Spleen (tissue), 11 donors: ENCODE measurements around the gene USE1. TPM values are rescaled to one million over a fixed set of nuclear protein-coding genes. Genes with fewer than 3 reads are reported as not detected.
"Not testable (repeated sequence)": the region's sequence is repeated elsewhere in the genome, so short reads cannot be mapped to it uniquely, and the experiment has no call there.

ENCODE experiments used
- DNase-seq: peaks from one replicate; pipeline ENCODE4 v3.0.0-alpha.2; 2020
- H3K27ac ChIP-seq, 8 donors: fragments of 200-600 bp; sonication (generic) in 7 of 8; 1 replicate in 4 of 8; 2 replicates in 4 of 8; pipeline versions ENCODE4 v1.5.0 to v1.8.0; 2016 to 2021; ENCODE audit warnings: inconsistent platforms in 4 of 8, mild to moderate bottlenecking in 4 of 8, moderate library complexity in 1 of 8
- H3K27me3 ChIP-seq, 7 donors: fragments of 200-600 bp; sonication (generic) in 6 of 7; replicated peaks in 1 of 7; 1 replicate in 4 of 7; 2 replicates in 3 of 7; pipeline versions ENCODE4 v1.5.0 to v1.8.0; 2016 to 2021; ENCODE audit warnings: inconsistent platforms in 3 of 7, mild to moderate bottlenecking in 1 of 7
- H3K36me3 ChIP-seq, 6 donors: fragments of 200-600 bp; sonication (generic) in 5 of 6; 1 replicate in 4 of 6; 2 replicates in 2 of 6; pipeline versions ENCODE4 v1.5.0 to v1.8.0; 2016 to 2021; ENCODE audit warnings: inconsistent platforms in 2 of 6
- H3K4me1 ChIP-seq, 6 donors: fragments of 200-600 bp; sonication (generic) in 5 of 6; 1 replicate in 3 of 6; 2 replicates in 3 of 6; pipeline versions ENCODE4 v1.5.0 to v1.8.0; 2016 to 2021; ENCODE audit warnings: inconsistent platforms in 3 of 6
- H3K4me3 ChIP-seq, 8 donors: fragments of 200-600 bp; sonication (generic) in 7 of 8; 1 replicate in 4 of 8; 2 replicates in 4 of 8; pipeline versions ENCODE4 v1.5.0 to v1.8.0; 2016 to 2021; ENCODE audit warnings: inconsistent platforms in 4 of 8, mild to moderate bottlenecking in 4 of 8, moderate library complexity in 2 of 8
- H3K9me3 ChIP-seq, 8 donors: fragments of 200-600 bp; sonication (generic) in 7 of 8; 1 replicate in 4 of 8; 2 replicates in 4 of 8; pipeline versions ENCODE4 v1.5.0 to v1.8.0; 2016 to 2021; ENCODE audit warnings: inconsistent platforms in 4 of 8
- POLR2A ChIP-seq, 3 donors: fragments of 450-650 bp; IDR thresholded peaks; one replicate each; pipeline ENCODE4 v1.5.1; 2017; ENCODE audit warnings: antibody characterized with exemption in 3 of 3, mild to moderate bottlenecking in 1 of 3
- POLR2AphosphoS5 ChIP-seq, 3 donors: sonication (generic); formaldehyde crosslinking; IDR thresholded peaks; one replicate each; pipeline ENCODE4 v1.5.1; 2017; ENCODE audit warnings: antibody characterized with exemption in 3 of 3
- WGBS, 5 donors: extraction: QIAGEN DNeasy Blood & Tissue Kit in 3 of 5; methylation state at CpG; one replicate each; pipeline versions ENCODE4 v1.1.5 to v1.1.7; 2013 to 2018; 5-methylcytosine and 5-hydroxymethylcytosine counted together
- intact Hi-C: fragments of 100-400 bp; cut with DNase I; formaldehyde crosslinking; loops from one replicate; pipeline ENCODE4 v1.15.0; 2023; ENCODE audit warnings: low total_unique reads
- polyA plus RNA-seq, 3 donors: library from polyadenylated mRNA; stranded (reverse); fragments of 200-250 nt; gene quantifications; one replicate each; pipeline ENCODE4 v1.2.1, GENCODE V29; 2013
- total RNA-seq, 7 donors: library from RNA; depleted of rRNA in 3 of 7; stranded (reverse); fragments of >200 nt in 3 of 7; fragmentation: NEBNext Ultra II Directional in 4 of 7; extraction: Animal tissue kit (Norgen Biotek cat#: 25700) in 4 of 7; gene quantifications; one replicate each; pipeline versions ENCODE4 v1.1.0 to v1.2.1, GENCODE V29; 2016 to 2021
- TF ChIP-seq, protein P1 (sequence below), 11 experiments: fragments of 200-600 bp in 7 of 11; fragments of 450-650 bp in 4 of 11; sonication (generic) in 4 of 11; IDR thresholded peaks in 8 of 11; conservative IDR thresholded peaks in 3 of 11; 1 replicate in 7 of 11; 2 replicates in 4 of 11; pipeline versions ENCODE4 v1.4.0 to v1.8.0; 2016 to 2021; ENCODE audit warnings: antibody characterized with exemption in 11 of 11, inconsistent platforms in 4 of 11, mild to moderate bottlenecking in 1 of 11
- donor health status: healthy with polysubstance abuse.
- donor health status: DM: no; HTN: no; CAD: no; lungs with moderate emphysema.
- donor health status: DM: no; HTN: no; CAD: no.
- donor health status: Bipolar disorder and iron deficiency.
- donor health status: healthy.
- donor health status: DM: no; HTN: no; CAD: no.
- donor health status: DM: yes; HTN: yes; CAD: no.

The USE1 gene
- total and polyA plus RNA-seq, 10 donors, result 17.2 to 74.4 (median 28.6) TPM

DNA sequence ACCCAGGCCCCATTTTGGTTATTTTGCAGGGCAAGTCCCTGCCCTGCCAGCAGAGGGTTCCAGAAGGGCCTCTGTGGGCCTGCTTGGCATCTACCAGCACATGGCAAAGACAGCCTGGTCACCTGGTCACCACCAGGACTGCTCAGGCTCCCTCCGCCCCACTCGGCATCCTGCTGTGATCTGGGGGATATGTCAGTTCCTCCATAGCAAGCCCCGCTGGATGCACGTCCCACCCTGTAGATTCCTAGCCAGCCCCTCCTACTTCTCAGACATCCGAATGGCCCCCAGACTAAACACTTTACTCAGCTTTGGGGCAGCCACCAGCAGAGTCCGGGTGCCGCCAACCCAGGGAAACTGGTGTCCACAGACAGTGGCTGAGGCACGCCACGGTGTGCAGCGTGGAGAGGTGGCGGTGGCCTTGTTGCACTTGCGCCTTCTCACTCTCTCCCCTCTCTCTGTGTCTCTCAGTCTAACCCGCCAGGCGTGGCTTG is 31.8 kb upstream of the USE1 start:
- Histone ChIP-seq H3K4me3 (peak overlapping the region in 5 of 8 donors; percentile 16 to 52 (median 20)), H3K9me3 (no peaks in the 10 kb centered on the region), H3K4me1 (peaks cover 0 to 42% (median 27%) of the 10 kb centered on the region in 6 donors), H3K36me3 (peaks cover 0 to 100% (median 76%) of the 10 kb centered on the region in 6 donors), H3K27me3 (no peaks in the 10 kb centered on the region), H3K27ac (peak overlapping the region; percentile 71 to 86 (median 81))
- TF ChIP-seq, protein P1, sequence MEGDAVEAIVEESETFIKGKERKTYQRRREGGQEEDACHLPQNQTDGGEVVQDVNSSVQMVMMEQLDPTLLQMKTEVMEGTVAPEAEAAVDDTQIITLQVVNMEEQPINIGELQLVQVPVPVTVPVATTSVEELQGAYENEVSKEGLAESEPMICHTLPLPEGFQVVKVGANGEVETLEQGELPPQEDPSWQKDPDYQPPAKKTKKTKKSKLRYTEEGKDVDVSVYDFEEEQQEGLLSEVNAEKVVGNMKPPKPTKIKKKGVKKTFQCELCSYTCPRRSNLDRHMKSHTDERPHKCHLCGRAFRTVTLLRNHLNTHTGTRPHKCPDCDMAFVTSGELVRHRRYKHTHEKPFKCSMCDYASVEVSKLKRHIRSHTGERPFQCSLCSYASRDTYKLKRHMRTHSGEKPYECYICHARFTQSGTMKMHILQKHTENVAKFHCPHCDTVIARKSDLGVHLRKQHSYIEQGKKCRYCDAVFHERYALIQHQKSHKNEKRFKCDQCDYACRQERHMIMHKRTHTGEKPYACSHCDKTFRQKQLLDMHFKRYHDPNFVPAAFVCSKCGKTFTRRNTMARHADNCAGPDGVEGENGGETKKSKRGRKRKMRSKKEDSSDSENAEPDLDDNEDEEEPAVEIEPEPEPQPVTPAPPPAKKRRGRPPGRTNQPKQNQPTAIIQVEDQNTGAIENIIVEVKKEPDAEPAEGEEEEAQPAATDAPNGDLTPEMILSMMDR (IDR thresholded peaks at IDR 0.05 in 8 of 11, conservative IDR thresholded peaks at IDR 0.05 in 3 of 11), result no peak
- TF ChIP-seq POLR2A (IDR thresholded peaks at IDR 0.05), result no peak
- peak in 1 of 3 donors; percentile 60 for TF ChIP-seq POLR2AphosphoS5 (IDR thresholded peaks at IDR 0.05)
- DNase-seq, result peak; percentile 85
- 26 to 48% (median 38%) methylated on average over 14 of the region's 14 CpGs for WGBS, 5 donors
- intact Hi-C loops, result no loop called here

DNA sequence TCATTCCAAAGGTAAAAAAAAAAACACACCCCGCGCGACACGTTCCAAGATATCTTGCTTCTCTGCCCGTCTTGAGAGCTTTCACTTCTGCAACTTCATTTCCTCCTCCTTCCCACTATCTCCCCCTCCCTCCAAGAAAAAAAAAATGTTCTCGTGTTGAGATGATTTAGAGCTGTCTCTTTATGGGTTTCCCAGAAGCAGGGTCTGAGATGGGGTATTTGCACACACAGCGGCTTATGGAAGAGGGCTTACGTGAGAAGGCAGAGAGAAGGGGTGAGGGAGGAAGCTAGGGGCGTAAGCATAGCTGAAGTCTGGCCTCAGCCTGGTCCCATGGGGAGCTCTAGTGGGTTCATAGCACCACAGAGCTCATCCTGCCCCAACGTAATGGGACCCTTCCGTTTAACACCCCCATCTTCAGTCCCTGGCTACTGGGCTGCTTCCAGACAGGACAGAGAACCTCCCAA is 31.3 kb upstream of the USE1 start:
- H3K27ac ChIP-seq, result peak overlapping the region; percentile 71 to 86 (median 81)
- intact Hi-C loops, result no loop called here
- no peaks in the 10 kb centered on the region for H3K27me3 ChIP-seq
- peaks cover 0 to 100% (median 77%) of the 10 kb centered on the region in 6 donors for H3K36me3 ChIP-seq
- no peak for TF ChIP-seq POLR2AphosphoS5 (IDR thresholded peaks at IDR 0.05)
- TF ChIP-seq POLR2A (IDR thresholded peaks at IDR 0.05), result no peak
- TF ChIP-seq, protein P1 (IDR thresholded peaks at IDR 0.05 in 8 of 11, conservative IDR thresholded peaks at IDR 0.05 in 3 of 11), result no peak
- H3K9me3 ChIP-seq, result no peaks in the 10 kb centered on the region
- peak overlapping the region in 5 of 8 donors; percentile 16 to 52 (median 20) for H3K4me3 ChIP-seq
- 15 to 32% (median 30%) methylated on average over 9 to 11 of the region's 11 CpGs for WGBS, 5 donors
- no peak for DNase-seq
- peaks cover 0 to 42% (median 27%) of the 10 kb centered on the region in 6 donors for H3K4me1 ChIP-seq

DNA sequence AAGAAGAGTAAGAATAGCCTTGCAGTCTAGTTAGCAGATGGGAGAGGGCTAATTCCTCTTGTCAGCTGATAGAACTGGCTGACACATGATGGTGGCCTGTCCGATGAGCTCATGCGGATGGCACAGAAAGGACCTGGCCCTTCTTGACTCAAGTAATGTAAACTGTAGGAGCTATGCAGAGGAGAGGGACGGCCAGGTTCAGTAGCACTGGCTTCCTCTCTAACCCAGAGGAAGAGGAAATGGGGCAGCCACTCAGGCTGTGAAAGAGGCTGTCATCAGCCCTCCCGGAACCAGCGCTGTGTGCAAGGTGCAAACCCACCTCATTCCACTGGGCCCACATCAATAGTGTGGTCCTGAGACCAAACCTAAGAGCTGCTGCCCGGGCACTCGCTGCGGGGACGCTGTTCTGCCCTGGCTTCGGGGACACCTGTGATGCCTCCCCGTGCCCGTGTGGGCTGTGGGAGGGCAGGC is 30.8 kb upstream of the USE1 start:
- Histone ChIP-seq H3K4me1 (peaks cover 0 to 42% (median 27%) of the 10 kb centered on the region in 6 donors), H3K9me3 (no peaks in the 10 kb centered on the region), H3K27me3 (no peaks in the 10 kb centered on the region), H3K4me3 (peak overlapping the region in 5 of 8 donors; percentile 16 to 52 (median 20)), H3K36me3 (peaks cover 0 to 100% (median 79%) of the 10 kb centered on the region in 6 donors), H3K27ac (peak overlapping the region; percentile 71 to 86 (median 81))
- peak; percentile 89 for DNase-seq
- WGBS, 5 donors, result 42 to 73% (median 54%) methylated on average over 11 to 12 of the region's 12 CpGs
- intact Hi-C loops, result no loop called here
- TF ChIP-seq, protein P1 (IDR thresholded peaks at IDR 0.05 in 8 of 11, conservative IDR thresholded peaks at IDR 0.05 in 3 of 11), result no peak
- TF ChIP-seq POLR2AphosphoS5 (IDR thresholded peaks at IDR 0.05) (peak; percentile 38 to 69 (median 50)), POLR2A (IDR thresholded peaks at IDR 0.05) (no peak)

DNA sequence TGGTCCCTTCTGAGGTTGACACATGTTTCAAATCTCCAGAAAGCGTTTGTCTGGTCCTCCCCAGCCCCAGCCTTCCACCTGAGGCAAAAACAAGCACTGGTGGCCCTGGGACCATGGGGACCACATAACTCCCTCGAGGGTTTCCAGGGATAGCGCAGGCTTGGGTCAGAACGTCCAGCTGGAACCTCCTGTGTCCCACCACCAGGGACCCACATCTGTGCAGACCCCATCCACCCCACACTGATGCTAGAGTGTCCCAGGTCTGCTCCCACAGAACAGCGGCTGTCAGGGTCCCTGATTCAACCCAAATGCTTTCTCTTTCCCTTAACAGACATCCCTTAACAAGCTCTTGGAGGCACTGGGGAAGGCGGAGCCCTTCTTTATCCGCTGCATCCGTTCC is 29.6 kb upstream of the USE1 start:
- WGBS, 5 donors, result 84 to 93% (median 91%) methylated on average over 4 to 8 of the region's 8 CpGs
- intact Hi-C loops, result no loop called here

DNA sequence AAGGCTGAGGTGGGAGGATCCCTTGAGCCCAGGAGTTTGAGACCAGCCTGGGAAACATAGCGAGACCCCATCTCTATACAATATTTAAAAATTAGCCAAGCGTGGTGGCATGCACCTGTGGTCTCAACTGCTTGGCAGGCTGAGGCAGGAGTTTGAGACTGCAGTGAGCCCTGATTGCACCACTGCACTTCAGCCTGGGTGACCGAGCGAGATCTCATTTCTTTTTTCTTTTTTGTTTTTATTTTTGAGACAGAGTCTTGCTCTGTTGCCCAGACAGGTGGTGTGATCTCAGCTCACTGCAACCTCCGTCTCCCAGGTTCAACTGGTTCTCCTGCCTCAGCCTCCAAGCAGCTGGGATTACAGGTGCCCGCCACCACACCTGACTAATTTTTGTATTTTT is 23.4 kb upstream of the USE1 start:
- DNase-seq, H3K27me3 ChIP-seq, intact Hi-C loops, H3K9me3 ChIP-seq, H3K27ac ChIP-seq, H3K4me1 ChIP-seq, H3K4me3 ChIP-seq: not testable (repeated sequence)
- 66 to 88% (median 79%) methylated on average over 6 of the region's 6 CpGs for WGBS, 5 donors
- H3K36me3 ChIP-seq, result peaks cover 15 to 100% (median 94%) of the 10 kb centered on the region in 6 donors

More for the DNA sequence above, 29.6 kb upstream of the USE1 start:
- no peaks in the 10 kb centered on the region for H3K9me3 ChIP-seq
- peaks cover 0 to 42% (median 27%) of the 10 kb centered on the region in 6 donors for H3K4me1 ChIP-seq
- H3K36me3 ChIP-seq, result peaks cover 0 to 100% (median 83%) of the 10 kb centered on the region in 6 donors
- H3K27me3 ChIP-seq, result no peaks in the 10 kb centered on the region
- TF ChIP-seq POLR2AphosphoS5 (IDR thresholded peaks at IDR 0.05), result no peak
- TF ChIP-seq, protein P1 (IDR thresholded peaks at IDR 0.05 in 8 of 11, conservative IDR thresholded peaks at IDR 0.05 in 3 of 11), result no peak
- TF ChIP-seq POLR2A (IDR thresholded peaks at IDR 0.05), result no peak
- no peak for DNase-seq
- peak overlapping the region in 1 of 8 donors; percentile 6 for H3K27ac ChIP-seq
- H3K4me3 ChIP-seq, result no peak overlapping the region
